HepG2 (cell line): ENCODE measurements around the gene PKD1L1.

Experiments used
- CBX2 ChIP-seq, 2 experiments: fragments of 200-600 bp in 1 of 2; sonication (generic); formaldehyde crosslinking in 1 of 2; IDR thresholded peaks; 2 replicates each; pipeline versions ENCODE4 v1.7.0 to v1.8.1; 2018 to 2022; ENCODE audit warnings: low read depth in 2 of 2, low read length in 1 of 2, mild to moderate bottlenecking in 1 of 2, missing genetic modification reagents in 1 of 2
- CTCF ChIP-seq: sonication (generic); formaldehyde crosslinking; IDR thresholded peaks from 2 replicates; pipeline ENCODE4 v1.5.0; 2020; ENCODE audit warnings: mild to moderate bottlenecking, missing genetic modification reagents, moderate library complexity
- SMC3 ChIP-seq: IDR thresholded peaks from 2 replicates; pipeline ENCODE4 v1.6.1; 2011; ENCODE audit warnings: low read length, improper control_type of control experiment

GRCh38 chr7:47792521-47793121 lies 155.6 kb downstream of the PKD1L1 start:
- TF ChIP-seq CTCF (peak; percentile 63), CBX2 (IDR thresholded peaks at IDR 0.05; ENCODE audit: low read depth, low read length) (no peak), CBX2 (CRISPR knock-in tag; IDR thresholded peaks at IDR 0.05; ENCODE audit: low read depth) (no peak), SMC3 (peak; percentile 86)
